ENCODE measurements around the gene PCDH15. TPM values are rescaled to one million over a fixed set of nuclear protein-coding genes. Genes with fewer than 3 reads are reported as not detected.
"Not testable (repeated sequence)": the region's sequence is repeated elsewhere in the genome, so short reads cannot be mapped to it uniquely, and the experiment has no call there.

PCDH15 gene
- total RNA-seq, 1 experiment from 2014 or later: 0.12 TPM

DNA sequence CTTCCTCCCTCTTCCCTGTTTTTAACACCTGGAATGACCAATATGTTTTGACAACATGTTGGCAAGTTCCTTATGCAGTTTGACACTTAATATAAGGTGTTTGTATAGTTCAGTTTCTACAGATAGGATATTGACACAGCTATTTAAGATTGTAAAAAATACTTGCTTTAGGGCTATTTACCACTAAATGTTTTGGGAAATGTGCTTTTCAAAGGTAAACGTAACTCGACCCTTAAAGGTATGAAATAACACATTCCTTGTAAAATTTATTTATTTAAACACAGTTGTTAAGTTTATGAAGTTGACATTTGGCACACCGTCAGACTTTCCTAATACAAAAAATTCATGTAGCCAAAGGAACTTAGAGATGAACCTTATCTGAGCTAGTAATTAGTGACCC lies 817.6 kb downstream of the PCDH15 start:
- no peak for DNase-seq (ENCODE audit: low spot score)

DNA sequence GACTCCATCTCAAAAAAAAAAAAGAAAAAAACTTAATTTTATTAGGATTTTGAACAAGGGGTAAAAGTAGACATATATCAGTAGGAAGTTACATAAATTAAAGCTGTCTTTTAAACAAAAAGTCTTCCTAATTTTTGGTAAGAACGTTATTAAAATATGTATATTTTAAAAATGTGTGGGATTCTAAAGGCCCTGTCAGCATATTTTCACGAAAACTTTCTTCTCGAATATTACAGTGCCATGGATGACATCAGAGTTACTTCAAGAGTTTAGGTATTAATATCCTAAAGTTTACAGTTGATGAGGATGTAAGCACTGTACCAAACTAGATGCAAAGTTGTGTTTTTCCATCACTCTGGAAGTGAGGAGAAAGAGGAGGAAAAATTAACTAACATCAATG lies 820.8 kb downstream of the PCDH15 start:
- no peak for DNase-seq (ENCODE audit: low spot score)

DNA sequence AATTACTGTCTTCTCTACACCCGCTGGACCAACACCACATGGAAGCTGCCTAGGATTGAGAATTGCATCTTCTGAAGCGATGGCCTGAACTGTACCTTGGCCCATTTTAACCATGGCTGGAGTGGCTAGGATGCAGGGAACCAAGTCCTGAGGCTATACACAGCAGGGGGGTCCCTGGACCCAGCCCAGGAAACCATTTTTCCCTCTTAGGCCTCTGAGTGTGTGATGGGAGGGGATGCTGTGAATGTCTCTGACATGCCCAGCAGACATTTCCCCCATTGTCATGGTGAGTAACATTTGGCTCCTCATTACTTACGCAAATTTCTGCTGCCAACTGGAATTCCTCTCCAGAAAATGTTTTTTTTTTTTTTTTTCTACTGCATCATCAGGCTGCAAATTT lies 822.7 kb downstream of the PCDH15 start:
- DNase-seq (ENCODE audit: low spot score): no peak

DNA sequence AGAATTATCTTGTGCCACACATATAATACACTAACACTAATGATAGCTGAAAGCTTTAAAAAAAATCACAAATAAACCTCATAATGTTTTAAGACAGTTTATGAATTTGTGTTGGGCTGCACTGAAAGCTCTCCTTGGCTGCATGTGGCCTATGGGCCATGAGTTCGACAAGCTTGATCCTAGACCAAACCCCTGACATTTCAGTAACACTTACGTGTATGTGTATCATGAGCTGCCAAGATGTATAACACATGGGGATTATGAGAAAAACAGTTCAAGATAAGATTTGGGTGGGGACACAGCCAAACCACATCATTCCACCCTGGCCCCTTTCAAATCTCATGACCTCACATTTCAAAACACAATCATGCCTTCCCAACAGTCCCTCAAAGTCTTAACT lies 823.8 kb downstream of the PCDH15 start:
- DNase-seq (ENCODE audit: low spot score): no peak

DNA sequence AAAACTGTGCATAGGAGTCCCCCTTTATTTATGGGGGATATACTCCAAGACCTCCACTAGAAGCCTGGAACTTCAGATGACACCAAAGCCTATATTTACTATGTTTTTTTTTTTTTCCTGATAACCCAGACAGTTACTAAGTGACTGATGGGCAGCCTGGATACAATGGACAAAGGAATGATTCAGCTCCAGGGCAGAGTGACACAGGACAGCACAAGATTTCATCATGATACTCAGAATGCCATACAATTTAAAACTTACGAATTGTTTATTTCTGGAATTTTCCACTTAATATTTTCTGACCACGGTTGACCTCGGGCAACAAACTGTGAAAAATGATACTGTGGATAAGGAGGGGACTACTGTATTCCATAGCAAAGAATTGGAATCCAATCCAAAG lies 843.6 kb downstream of the PCDH15 start:
- no peak for DNase-seq (ENCODE audit: low spot score)

DNA sequence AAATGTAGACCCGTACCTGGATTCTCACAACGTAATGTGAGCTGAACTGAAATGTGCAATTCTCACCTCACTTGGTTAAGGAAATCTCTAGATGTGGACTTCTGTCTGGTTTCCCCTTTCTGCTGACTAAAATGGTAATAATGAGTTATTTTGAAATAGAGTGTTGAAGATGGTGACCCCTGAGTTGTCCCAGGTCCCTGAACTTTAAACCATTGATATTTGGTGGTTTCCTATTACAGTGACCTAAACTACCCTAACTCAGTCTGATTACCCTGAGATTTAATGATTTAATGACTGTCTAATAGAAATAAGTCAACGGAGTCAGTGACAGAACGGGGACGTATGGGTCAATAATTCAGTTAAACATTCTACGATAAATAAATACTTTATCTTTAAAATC lies 845.9 kb downstream of the PCDH15 start:
- DNase-seq (ENCODE audit: low spot score): no peak

DNA sequence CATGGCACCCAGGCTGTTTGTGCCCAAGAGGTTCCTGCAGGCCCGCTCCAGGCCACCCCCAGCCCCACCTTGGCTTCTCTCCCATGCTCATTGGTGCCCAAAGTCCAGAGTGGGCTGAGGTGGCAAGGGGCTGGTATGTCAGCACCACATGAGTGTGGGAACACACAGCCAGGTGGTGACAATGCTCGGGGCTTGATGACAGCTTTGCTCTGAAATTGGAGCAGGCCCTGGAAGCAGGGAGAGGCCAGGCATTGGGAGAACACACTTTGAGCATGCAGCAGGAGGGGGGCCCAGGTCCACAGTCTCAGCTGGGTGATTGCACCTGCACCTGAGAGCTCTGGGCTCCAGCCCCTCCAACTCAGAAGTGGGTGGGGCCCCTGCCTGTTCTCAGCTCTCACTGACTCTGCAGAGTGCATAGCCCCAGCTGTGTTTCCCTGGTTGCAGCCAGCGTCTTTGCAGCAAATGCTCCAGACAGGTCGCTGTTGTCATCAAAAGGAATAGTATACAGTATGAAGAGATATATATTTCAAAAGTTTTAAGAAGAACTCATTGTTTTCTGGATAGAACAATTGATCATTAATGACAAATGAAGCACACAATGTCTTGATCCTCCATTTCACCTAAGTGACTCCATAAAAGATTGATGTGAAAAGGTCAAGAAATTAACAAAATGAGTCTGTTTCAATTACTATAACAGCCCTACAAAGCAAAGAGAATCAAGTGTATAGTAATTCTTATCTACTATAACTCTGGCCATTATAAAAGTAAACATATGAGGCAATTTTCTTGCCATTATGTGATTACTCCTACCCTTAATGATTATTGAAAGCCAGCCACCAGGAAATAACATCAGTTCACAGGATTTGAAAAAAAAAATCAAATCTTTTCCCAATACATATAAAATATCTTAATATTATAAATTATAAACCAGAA lies 848.1 kb downstream of the PCDH15 start:
- no peak for DNase-seq (ENCODE audit: low spot score)

DNA sequence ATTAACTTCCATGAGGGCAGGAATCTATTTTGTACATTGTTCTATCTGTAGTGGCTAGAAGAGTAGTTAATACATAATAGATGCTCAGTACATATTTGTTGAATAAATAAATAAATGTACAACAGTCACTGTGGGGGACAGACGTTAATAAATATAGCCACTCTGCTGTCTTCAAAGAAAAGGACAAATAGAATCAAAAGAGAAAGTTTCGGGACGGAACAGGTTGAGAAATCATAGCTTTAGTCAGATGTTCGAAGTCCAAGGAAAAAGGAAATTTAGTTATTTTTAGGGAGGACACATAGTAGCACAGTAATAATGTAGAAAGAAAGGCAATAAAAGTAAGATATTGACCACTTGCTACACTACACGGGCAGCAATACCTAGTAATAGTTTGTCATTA lies 861.4 kb downstream of the PCDH15 start:
- no peak for DNase-seq (ENCODE audit: low spot score)

DNA sequence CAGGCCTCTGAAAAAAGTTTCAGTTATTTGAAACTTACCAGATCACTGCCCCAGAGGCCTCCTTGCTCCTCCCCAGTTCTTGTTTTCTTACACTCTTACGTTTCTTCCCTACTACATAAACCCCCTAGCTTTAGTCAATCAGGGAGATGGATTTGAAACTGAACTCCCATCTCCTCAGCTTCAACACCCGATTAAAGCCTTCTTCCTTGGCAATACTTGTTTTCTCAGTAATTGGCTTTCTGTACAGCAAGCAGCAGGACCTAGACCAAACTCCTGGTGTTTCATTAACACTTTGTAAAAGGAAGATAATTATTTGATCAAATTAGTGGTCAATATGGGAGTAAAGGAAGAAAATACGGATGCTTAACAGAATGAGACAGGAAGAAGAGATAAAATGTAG lies 870.4 kb downstream of the PCDH15 start:
- no peak for DNase-seq (ENCODE audit: low spot score)

DNA sequence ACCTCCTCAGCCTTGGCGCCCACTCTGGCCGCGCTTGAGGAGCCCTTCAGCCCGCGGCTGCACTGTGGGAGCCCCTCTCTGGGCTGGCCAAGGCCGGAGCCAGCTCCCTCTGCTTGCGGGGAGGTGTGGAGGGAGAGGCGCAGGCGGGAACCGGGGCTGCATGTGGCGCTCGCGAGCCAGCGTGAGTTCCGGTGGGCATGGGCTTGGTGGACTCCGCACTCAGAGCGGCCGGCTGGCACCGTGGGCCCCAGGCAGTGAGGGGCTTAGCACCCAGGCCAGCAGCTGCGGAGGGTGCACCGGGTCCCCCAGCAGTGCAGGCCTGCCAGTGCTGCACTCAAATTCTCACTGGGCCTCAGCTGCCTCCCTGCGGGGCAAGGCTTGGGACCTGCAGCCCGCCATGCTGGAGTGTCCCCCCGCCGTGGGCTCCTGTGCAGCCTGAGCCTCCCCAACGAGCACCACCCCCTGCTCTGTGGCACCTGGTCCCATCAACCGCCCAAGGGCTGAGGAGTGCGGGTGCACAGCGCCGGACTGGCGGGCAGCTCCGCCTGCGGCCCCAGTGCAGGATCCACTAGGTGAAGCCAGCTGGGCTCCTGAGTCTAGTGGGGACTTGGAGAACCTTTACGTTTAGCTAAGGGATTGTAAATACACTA lies 876.9 kb downstream of the PCDH15 start:
- DNase-seq (ENCODE audit: low spot score): not testable (repeated sequence)

DNA sequence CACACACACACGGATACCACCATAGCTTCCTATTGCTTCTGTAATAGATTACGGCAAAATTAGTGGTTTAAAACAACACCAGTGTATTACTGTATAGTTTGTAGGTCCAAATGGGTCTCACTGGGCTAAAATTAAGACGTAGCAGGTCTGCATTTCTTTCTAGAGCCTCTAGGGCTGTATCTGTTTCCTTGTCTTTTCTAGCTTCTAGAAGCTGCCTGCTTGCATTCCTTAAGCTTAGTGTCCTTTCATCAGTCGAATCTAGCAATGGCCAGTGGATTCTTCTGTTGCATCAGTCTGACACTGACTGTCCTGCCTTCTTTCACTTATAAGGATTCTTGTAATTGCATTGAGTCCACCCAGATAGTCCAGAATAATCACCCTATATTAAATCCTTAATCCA lies 882.3 kb downstream of the PCDH15 start:
- no peak for DNase-seq (ENCODE audit: low spot score)

DNA sequence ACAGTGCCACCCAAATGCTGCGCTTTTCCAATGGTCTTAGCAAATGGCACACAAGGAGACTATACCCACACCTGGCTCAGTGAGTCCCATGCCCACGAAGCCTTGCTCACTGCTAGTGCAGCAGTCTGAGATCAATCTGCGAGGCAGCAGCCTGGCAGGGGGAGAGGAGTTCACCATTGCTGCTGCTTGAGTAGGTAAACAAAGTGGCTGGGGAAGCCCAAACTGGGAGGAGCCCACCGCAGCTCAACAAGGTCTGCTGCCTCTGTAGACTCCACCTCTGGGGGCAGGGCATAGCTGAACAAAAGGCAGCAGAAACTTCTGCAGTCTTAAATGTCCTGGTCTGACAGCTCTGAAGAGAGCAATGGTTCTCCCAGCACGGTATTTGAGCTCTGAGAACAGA lies 891.2 kb downstream of the PCDH15 start:
- no peak for DNase-seq (ENCODE audit: low spot score)

DNA sequence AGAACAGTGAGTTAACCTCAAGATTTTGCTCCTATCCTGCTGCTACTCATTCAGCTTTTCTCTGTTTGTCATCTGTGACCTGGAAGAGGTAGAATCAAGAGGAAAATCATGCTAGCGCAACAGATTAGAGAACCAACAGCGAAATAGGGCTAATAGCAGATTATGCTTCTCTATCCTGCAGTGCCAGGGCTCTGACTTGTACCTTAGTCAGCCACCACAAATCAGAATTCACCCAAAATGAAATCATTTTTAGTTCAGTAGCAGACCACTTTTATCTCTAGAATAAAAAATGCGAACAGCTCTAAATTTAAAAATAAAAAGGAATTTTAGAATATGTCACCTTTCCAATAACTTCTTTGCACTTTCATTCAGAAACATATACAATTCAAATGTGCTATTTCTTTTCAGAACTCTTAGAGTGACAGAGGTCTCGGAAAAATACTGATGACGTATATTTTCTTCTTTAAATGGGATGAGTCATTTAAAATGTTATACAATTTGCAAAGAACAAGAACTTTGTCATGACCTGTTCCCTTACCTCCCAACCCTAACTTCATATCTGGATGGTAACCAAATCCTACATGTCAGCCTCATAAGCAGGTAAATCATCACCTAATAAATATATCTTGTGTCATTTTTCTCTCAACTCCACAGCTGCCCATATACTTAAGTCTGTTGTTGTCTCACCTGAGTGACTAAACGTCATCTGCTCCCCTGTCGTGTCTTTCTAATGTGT lies 896.4 kb downstream of the PCDH15 start:
- DNase-seq (ENCODE audit: low spot score): no peak

DNA sequence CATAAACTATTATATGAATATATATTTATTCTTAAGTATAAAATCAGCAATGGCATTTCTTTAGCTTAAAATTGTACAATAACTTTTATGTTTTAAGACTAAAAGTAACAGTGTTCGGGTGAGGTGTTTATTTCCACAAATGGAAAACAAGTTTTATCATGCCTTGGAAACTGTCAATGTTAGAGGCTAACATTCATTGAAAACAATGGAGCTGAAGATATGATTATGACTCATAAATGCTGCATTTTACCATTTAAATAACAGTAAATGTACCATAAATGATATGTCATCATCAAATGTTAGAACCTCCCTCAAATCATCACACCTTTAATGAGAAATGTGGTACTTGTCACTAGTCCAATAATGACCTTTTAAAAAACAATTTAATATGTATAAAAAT lies 897.3 kb downstream of the PCDH15 start:
- DNase-seq (ENCODE audit: low spot score): no peak

DNA sequence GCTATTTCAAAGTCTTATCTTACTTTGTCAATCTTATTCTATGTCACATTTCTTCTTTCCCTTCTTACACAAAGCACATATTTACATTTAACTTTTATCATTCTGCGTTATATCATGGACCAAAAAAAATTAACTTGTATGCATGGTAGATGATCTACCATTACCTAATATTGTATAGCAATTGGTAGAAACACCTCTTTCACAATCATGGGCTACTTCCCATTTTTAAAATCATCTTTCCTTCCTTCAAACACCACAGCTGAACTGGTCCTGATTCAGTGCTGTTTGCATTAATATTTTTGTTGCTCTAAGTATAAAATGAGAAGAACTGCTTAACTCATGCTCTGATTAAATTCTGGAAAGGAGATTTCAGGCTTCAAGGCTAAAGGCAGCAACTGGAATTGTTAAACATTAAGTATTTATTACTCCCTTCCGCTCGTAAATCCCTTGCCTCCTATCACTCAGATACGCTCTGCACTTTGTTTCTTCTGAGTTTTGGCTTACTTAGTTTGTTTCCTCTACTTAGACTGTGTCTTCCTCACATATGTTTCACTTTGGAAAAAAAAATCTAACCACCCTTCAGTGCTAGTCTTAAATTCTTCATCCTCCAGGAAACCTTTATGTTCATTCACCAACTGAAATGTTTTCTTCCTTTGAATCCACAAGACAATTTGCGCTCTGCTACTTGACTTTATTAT lies 901.4 kb downstream of the PCDH15 start:
- DNase-seq (ENCODE audit: low spot score): no peak

DNA sequence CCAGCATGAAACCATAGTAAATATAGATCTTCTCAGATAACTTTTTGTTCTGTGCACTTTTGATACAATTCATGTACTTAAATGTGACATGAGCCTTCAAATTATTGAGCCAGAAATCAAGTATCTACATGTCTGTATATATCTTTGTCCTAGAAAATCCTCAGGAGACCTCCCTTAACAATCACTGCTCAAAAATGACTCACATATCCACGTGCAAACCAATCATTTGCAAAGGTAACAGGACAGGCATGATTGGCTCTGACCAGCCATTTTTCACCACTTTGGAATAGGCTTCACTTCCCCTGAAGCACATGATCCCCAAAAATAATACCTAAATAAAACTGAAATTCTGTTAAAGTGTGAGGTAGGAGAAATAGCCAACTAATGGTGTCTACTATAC lies 902.5 kb downstream of the PCDH15 start:
- no peak for DNase-seq (ENCODE audit: low spot score)

DNA sequence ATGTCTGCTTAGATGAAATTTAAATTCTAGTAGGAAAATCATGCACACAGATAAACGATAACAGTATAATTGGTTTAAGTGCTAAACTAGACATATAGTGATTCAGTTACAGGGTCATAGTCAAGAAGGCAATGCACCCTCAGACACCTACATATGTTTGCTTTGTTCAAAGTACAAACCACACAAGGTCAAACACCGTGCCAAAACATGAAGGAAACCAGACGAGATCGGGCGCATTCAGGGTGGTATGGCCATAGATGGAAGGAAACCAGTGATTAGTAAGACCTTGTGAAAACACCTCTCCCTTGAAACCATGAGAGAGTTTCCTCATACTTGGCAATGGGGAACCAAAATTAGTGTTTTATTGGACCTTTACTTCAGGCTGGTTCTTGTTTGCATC lies 906.9 kb downstream of the PCDH15 start:
- no peak for DNase-seq (ENCODE audit: low spot score)

DNA sequence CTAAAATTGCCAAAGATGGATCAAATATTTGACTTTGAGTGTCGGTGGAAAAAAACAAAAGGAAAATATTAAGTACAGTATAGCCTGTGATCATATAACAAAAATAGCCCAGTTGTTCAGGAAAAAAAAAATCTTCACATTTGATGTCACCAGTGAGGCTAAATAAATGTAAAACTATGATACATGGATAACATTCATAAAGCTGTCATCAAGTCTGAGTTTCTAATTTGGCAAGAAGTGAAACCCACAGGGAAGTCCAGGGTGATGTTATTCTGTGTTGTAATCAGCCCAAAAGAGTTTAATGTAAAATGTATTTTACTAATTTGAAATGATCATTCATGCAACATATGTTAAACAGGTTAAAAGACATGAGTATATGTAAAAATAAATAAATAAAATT lies 908.0 kb downstream of the PCDH15 start:
- DNase-seq (ENCODE audit: low spot score): no peak

DNA sequence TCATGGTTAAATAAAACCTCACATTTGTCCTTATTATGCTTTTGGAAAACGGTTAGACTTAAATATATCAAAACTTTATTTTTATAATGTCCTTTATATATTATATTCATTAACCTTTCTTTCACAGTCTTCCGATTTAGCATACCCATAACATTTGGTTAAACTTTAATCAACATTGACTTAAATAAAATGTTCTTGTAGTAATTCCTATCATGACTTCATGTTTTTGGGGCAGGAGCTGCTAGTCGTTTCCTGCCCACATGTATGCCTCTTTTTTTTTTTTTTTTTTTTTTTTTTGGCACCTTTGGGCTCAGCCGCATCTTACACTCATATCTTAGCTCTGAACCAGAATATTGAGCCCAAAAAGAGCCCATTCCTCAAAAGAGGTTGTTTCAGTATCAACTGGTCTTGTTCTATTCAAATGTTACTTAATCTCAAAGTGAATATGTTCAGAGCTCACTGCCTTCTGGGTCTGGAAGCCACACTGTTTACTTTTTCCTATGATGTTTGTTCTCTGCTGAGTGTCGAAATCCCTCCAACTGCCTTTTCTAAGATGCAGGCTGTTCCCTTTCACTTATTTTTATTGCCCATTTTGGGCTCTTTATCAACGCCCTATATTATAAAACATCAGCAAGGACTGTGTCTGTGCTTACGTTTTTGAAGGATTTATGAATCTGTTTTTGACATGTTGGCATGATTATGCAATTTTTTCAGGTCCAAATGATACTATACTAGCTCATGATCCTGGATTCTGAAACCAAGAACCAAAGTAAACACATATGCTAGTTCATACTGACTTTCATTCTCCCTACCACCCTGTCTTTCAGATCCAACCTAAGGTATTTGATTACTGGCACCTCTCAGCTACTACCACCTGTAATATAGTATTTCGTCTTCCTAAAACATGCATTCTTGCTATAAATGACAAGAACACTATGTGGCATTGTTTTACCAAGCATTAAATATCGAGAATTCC lies 914.4 kb downstream of the PCDH15 start:
- no peak for DNase-seq (ENCODE audit: low spot score)

DNA sequence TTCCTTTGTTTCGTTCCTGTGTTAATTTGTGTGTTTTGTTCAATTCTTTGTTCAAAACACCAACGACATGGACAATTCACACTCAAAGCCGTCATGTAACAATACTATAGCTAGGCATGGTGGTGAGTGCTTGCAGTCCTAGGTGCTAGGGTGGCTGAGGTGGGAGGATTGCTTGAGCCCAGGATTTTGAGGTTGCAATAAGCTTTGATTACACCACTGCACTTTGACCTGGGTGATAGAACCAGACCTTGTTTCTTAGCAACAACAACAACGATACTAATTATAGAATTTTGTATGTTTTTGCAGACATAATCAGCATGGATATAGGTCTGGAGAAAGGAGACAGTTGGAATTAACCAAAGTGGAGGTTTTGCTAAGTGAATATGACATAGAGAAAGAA lies 936.2 kb downstream of the PCDH15 start:
- DNase-seq (ENCODE audit: low spot score): no peak
